Omental fat pad (tissue), 4 donors: ENCODE results near the gene NRM. TPM values are rescaled to one million over a fixed set of nuclear protein-coding genes. Genes with fewer than 3 reads are reported as not detected.
A peak's percentile ranks its signal among the peaks of the same experiment; 100 is the strongest.

ENCODE experiments used
- ATAC-seq: fragments of 150-250 bp; one replicate; pipeline ENCODE4 v1.9.1; 2016; ENCODE audit warnings: mild to moderate bottlenecking, moderate library complexity; ENCODE audit not compliant: low FRiP score
- DNase-seq: peaks from one replicate; pipeline ENCODE4 v3.0.0-alpha.2; 2019; ENCODE audit warnings: low spot score
- CTCF ChIP-seq, 3 donors: fragments of 450-650 bp; IDR thresholded peaks; one replicate each; pipeline ENCODE4 v1.5.1; 2016 to 2017; ENCODE audit warnings: antibody characterized with exemption in 3 of 3, mild to moderate bottlenecking in 3 of 3, moderate library complexity in 2 of 3
- total RNA-seq, 4 donors: library from RNA; depleted of rRNA; stranded (reverse); fragments of >200 nt; gene quantifications; one replicate each; pipeline ENCODE4 v1.1.0, GENCODE V29; 2016

NRM gene
- total RNA-seq, 4 donors from 2014 or later = 2.9 to 5.8 (median 3.7) TPM

- ATAC-seq (no peak), DNase-seq (no peak)
- TF ChIP-seq CTCF (IDR thresholded peaks at IDR 0.05) = no peak
Observed at GRCh38 chr6:30685157-30686008, 5.4 kb downstream of the NRM start.

GRCh38 chr6:30684386-30685156 is 6.2 kb downstream of the NRM start:
- ATAC-seq = no peak
- no peak for DNase-seq
- TF ChIP-seq CTCF (IDR thresholded peaks at IDR 0.05) = no peak

GRCh38 chr6:30683980-30684338 is 6.8 kb downstream of the NRM start:
- no peak for ATAC-seq
- TF ChIP-seq CTCF (IDR thresholded peaks at IDR 0.05) = no peak

GRCh38 chr6:30683183-30683979 is 7.4 kb downstream of the NRM start:
- no peak for TF ChIP-seq CTCF (IDR thresholded peaks at IDR 0.05)
- DNase-seq = no peak

More at GRCh38 chr6:30683980-30684338, 6.8 kb downstream of the NRM start:
- no peak for DNase-seq

GRCh38 chr6:30682143-30683117 is 8.4 kb downstream of the NRM start:
- no peak for TF ChIP-seq CTCF (IDR thresholded peaks at IDR 0.05)
- ATAC-seq (peak; percentile 82), DNase-seq (peak; percentile 60)

More at GRCh38 chr6:30683183-30683979, 7.4 kb downstream of the NRM start:
- no peak for ATAC-seq

- no peak for TF ChIP-seq CTCF (IDR thresholded peaks at IDR 0.05)
- no peak for DNase-seq
- ATAC-seq = no peak
Observed at GRCh38 chr6:30681766-30682142, 9.0 kb downstream of the NRM start.
